SK-N-SH (cell line): ENCODE results near the gene EHD1. TPM values are rescaled to one million over a fixed set of nuclear protein-coding genes. Genes with fewer than 3 reads are reported as not detected.
A peak's percentile ranks its signal among the peaks of the same experiment; 100 is the strongest.

Source experiments
- CTCF ChIA-PET: fragments of 300-600, 350-600 bp; formaldehyde crosslinking; extraction: SDS; loops from one replicate; lab custom pipeline; 2021; lab: Yijun Ruan, JAX
- POLR2A ChIA-PET: fragments of 350-600 bp; sonication (Branson Sonifier 250); formaldehyde crosslinking; extraction: SDS; loops from one replicate; lab custom pipeline; 2020; ENCODE audit warnings: antibody characterized with exemption, inconsistent platforms; lab: Yijun Ruan, JAX
- DNase-seq: peaks from one replicate; pipeline ENCODE4 v3.0.0; 2012
- H2AFZ ChIP-seq: fragments of 200-600 bp; sonication (generic); 2 replicates; pipeline ENCODE4 v1.8.1; 2016; ENCODE audit warnings: antibody characterized with exemption, mild to moderate bottlenecking, low read depth
- H3F3A ChIP-seq: fragments of 200-600 bp; sonication (generic); replicated peaks from 2 replicates; pipeline ENCODE3; 2016; ENCODE audit warnings: antibody characterized with exemption, mild to moderate bottlenecking; ENCODE audit not compliant: insufficient read depth
- H3K27ac ChIP-seq, 2 experiments: fragments of 200-500 bp in 1 of 2; fragments of 200-600 bp in 1 of 2; sonication (Bioruptor generic) in 1 of 2; sonication (generic), shearing (Covaris generic) in 1 of 2; 2 replicates each; pipeline versions ENCODE4 v1.5.1 to v1.6.1; 2014 to 2016; ENCODE audit warnings: low read depth in 2 of 2, inconsistent platforms in 1 of 2, low read length in 1 of 2, mild to moderate bottlenecking in 1 of 2, mixed read lengths in 1 of 2
- H3K27me3 ChIP-seq: fragments of 200-600 bp; sonication (generic), shearing (Covaris generic); 2 replicates; pipeline ENCODE4 v1.6.1; 2016; ENCODE audit warnings: mixed run types; ENCODE audit not compliant: insufficient read depth
- H3K36me3 ChIP-seq, 2 experiments: fragments of 200-500 bp in 1 of 2; fragments of 200-600 bp in 1 of 2; sonication (Bioruptor generic) in 1 of 2; sonication (generic) in 1 of 2; replicated peaks in 1 of 2; 2 replicates each; pipeline versions ENCODE3 to v1.5.1; 2014 to 2016; ENCODE audit warnings: low read length in 1 of 2, mild to moderate bottlenecking in 1 of 2; ENCODE audit not compliant: insufficient read depth in 2 of 2, control insufficient read depth in 1 of 2
- H3K4me1 ChIP-seq, 2 experiments: fragments of 200-500 bp in 1 of 2; fragments of 200-600 bp in 1 of 2; sonication (Bioruptor generic) in 1 of 2; sonication (generic), shearing (Covaris generic) in 1 of 2; 2 replicates each; pipeline versions ENCODE4 v1.5.1 to v1.6.1; 2014 to 2016; ENCODE audit warnings: low read depth in 1 of 2, low read length in 1 of 2, mixed run types in 1 of 2; ENCODE audit not compliant: insufficient read depth in 2 of 2, control insufficient read depth in 1 of 2
- H3K4me2 ChIP-seq: fragments of 200-600 bp; sonication (generic), shearing (Covaris generic); 2 replicates; pipeline ENCODE4 v1.6.1; 2017; ENCODE audit warnings: mixed run types
- H3K4me3 ChIP-seq, 2 experiments: fragments of 200-500 bp in 1 of 2; fragments of 200-600 bp in 1 of 2; sonication (Bioruptor generic) in 1 of 2; sonication (generic), shearing (Covaris generic) in 1 of 2; 2 replicates each; pipeline versions ENCODE4 v1.5.1 to v1.8.1; 2014 to 2016; ENCODE audit warnings: low read depth in 2 of 2, inconsistent platforms in 1 of 2, low read length in 1 of 2, mild to moderate bottlenecking in 1 of 2, mixed read lengths in 1 of 2, moderate library complexity in 1 of 2
- H3K79me2 ChIP-seq: fragments of 200-600 bp; sonication (generic); 2 replicates; pipeline ENCODE4 v1.8.1; 2017; ENCODE audit warnings: mild to moderate bottlenecking; ENCODE audit not compliant: insufficient read depth
- H3K9ac ChIP-seq: fragments of 200-600 bp; sonication (generic); 2 replicates; pipeline ENCODE4 v1.6.1; 2017; ENCODE audit warnings: mixed run types
- H3K9me2 ChIP-seq: fragments of 200-600 bp; sonication (generic); 2 replicates; pipeline ENCODE4 v1.6.1; 2017; ENCODE audit warnings: mixed run types
- H3K9me3 ChIP-seq: fragments of 200-600 bp; sonication (generic); 2 replicates; pipeline ENCODE4 v1.6.1; 2017; ENCODE audit warnings: mixed run types, mild to moderate bottlenecking, moderate library complexity
- H4K20me1 ChIP-seq: fragments of 200-600 bp; sonication (generic); 2 replicates; pipeline ENCODE4 v1.6.1; 2017; ENCODE audit warnings: mild to moderate bottlenecking, mixed run types; ENCODE audit not compliant: insufficient read depth
- ELF1 ChIP-seq: IDR thresholded peaks from 2 replicates; pipeline ENCODE4 v1.4.0; 2012
- EP300 ChIP-seq, 2 experiments: IDR thresholded peaks; 2 replicates each; pipeline versions ENCODE4 v1.4.0 to v1.6.1; 2012; ENCODE audit warnings: borderline replicate concordance in 1 of 2, low read depth in 1 of 2, low read length in 1 of 2
- FOSL2 ChIP-seq: IDR thresholded peaks from 2 replicates; pipeline ENCODE4 v1.4.0; 2012; ENCODE audit warnings: low read depth, mild to moderate bottlenecking, moderate library complexity, borderline replicate concordance
- JUND ChIP-seq: IDR thresholded peaks from 2 replicates; pipeline ENCODE4 v1.4.0; 2012
- NFIC ChIP-seq: IDR thresholded peaks from 2 replicates; pipeline ENCODE4 v1.4.0; 2012; ENCODE audit warnings: borderline replicate concordance
- RAD21 ChIP-seq: IDR thresholded peaks from 2 replicates; pipeline ENCODE4 v1.6.1; 2012; ENCODE audit warnings: mild to moderate bottlenecking, low read length
- RFX5 ChIP-seq: IDR thresholded peaks from 2 replicates; pipeline ENCODE4 v1.6.1; 2012; ENCODE audit warnings: mild to moderate bottlenecking, improper control_type of control experiment, low read length
- SIN3A ChIP-seq: IDR thresholded peaks from 2 replicates; pipeline ENCODE4 v1.6.1; 2012; ENCODE audit warnings: low read depth, mild to moderate bottlenecking, low read length, moderate library complexity, borderline replicate concordance
- TCF12 ChIP-seq: IDR thresholded peaks from 2 replicates; pipeline ENCODE4 v1.4.0; 2012
- TEAD4 ChIP-seq: IDR thresholded peaks from 2 replicates; pipeline ENCODE4 v1.4.0; 2012; ENCODE audit warnings: mild to moderate bottlenecking, borderline replicate concordance; ENCODE audit not compliant: insufficient read depth
- WGBS: methylation state at CpG from one replicate; pipeline ENCODE4 v1.1.6; 2017; ENCODE audit warnings: low lambda C conversion rate; 5-methylcytosine and 5-hydroxymethylcytosine counted together
- polyA plus RNA-seq, 3 experiments: library from polyadenylated mRNA; depleted of rRNA; stranded (reverse); fragments of >200 nt; gene quantifications; 2 replicates each; pipeline ENCODE4 v1.2.3, GENCODE V29; 2012
- TF ChIP-seq, protein P1 (sequence below): fragments of 200-600 bp; sonication (generic); IDR thresholded peaks from 2 replicates; pipeline ENCODE4 v1.6.1; 2017; ENCODE audit warnings: antibody characterized with exemption, mild to moderate bottlenecking, moderate library complexity
- TF ChIP-seq, protein P2 (sequence below): IDR thresholded peaks from 2 replicates; pipeline ENCODE4 v1.6.1; 2012; ENCODE audit warnings: mild to moderate bottlenecking, low read depth, low read length, moderate library complexity
- TF ChIP-seq, protein P3 (sequence below): IDR thresholded peaks from 2 replicates; pipeline ENCODE4 v1.4.0; 2012; ENCODE audit warnings: low read depth, borderline replicate concordance

EHD1 gene
- polyA plus RNA-seq, 1 of the 3 experiments (the other 2 are of a cell fraction), result 93.3 TPM

DNA sequence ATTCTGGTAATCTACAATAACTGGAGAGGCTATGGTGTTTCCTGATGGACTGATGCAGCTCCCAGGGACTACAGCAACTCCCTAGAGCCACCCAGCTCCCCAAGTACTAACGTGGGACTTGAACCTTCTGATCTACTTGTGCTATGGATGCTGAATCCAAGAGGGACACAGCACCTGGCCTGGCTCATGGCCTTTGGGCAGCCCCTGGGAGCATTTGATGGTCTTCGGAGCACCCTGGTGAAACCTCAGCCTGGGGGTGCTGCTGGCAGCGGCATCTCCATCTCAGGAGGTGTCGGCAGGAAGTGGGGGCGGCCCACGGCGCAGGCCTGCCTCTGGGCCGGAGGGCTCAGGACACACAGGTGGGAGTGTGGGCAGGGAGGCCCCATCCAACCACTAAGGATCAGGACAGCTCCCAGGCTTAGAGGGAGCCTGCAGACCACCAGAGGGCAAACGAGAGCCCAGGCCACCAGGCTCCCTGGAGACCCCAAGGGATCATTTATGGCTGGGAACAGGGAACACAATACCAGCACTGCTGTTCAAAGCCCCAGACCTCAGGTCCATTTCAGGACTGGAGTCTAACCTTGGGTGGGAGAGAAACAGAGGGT lies 8.7 kb downstream of the EHD1 start:
- CTCF ChIA-PET, result interaction anchor here (0.6 to 3.8 kb wide), 8 partner anchors 8 to 242 kb away, joined by 3 to 34 read pairs (median 3); partner anchors contain the start of gene TM7SF2
- Histone ChIP-seq H3K27ac (peak overlapping the region in 1 of 2 experiments; percentile 58; a peak in 2 of 4 replicates), H3K9ac (peak overlapping the region; percentile 27; the same call in 1 of the 2 replicates), H3K36me3 (peaks cover 27 to 30% of the 10 kb centered on the region in 2 experiments), H3K4me1 (peaks cover 2 to 28% of the 10 kb centered on the region in 2 experiments; a peak in 3 of 4 replicates), H3K4me2 (peak overlapping the region; percentile 68), H3K79me2 (peaks cover 95% of the 10 kb centered on the region), H3K9me2 (no peaks in the 10 kb centered on the region), H3K4me3 (peak overlapping the region in 1 of 2 experiments; percentile 13; a peak in 1 of 4 replicates), H3F3A (peaks cover 17% of the 10 kb centered on the region), H3K27me3 (no peaks in the 10 kb centered on the region), H2AFZ (no peak overlapping the region), H3K9me3 (no peaks in the 10 kb centered on the region), H4K20me1 (peaks cover 86% of the 10 kb centered on the region)
- POLR2A ChIA-PET, result no interaction called here
- TF ChIP-seq FOSL2, result no peak
- 0 out of 2 replicates have a peak, but pooled peaks have one; percentile 6 for TF ChIP-seq RAD21
- no peak for TF ChIP-seq SIN3A
- TF ChIP-seq ELF1, result no peak
- TF ChIP-seq, protein P1, sequence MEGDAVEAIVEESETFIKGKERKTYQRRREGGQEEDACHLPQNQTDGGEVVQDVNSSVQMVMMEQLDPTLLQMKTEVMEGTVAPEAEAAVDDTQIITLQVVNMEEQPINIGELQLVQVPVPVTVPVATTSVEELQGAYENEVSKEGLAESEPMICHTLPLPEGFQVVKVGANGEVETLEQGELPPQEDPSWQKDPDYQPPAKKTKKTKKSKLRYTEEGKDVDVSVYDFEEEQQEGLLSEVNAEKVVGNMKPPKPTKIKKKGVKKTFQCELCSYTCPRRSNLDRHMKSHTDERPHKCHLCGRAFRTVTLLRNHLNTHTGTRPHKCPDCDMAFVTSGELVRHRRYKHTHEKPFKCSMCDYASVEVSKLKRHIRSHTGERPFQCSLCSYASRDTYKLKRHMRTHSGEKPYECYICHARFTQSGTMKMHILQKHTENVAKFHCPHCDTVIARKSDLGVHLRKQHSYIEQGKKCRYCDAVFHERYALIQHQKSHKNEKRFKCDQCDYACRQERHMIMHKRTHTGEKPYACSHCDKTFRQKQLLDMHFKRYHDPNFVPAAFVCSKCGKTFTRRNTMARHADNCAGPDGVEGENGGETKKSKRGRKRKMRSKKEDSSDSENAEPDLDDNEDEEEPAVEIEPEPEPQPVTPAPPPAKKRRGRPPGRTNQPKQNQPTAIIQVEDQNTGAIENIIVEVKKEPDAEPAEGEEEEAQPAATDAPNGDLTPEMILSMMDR, result peak; percentile 37
- no peak for DNase-seq
- WGBS, result 87% methylated on average over 2 of the region's 9 CpGs

DNA sequence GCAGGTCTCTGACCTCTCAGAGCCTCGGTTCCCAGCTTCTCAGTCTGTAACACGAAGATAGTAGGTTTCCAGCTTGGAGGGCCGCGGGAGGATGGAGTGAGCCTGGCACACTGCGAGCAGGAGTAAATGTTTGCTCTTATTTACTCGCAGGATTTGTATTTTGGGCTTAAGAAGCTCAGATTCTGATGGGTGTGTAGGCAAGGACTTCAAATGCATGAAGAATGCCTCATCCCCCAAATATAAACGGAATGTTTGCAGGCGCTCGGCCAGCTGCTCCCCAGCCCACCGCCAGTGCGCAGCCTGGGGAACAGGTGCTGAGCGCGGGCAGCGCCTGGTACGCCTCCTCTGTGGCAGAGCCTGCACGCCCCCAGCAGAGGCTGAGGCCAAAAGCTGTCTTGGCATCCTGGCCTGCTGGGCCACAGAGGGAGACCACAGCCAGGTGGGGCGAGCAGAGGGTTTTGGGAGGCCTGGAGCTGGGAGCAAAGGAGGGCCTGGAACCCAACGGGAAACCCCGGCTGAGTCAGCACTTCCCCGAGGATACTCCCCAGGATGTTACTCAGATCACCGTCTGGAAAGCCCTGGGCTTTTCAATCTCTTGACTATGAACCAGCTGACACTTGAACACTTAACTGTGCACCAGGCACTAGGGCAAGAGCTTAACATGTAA lies 9.4 kb downstream of the EHD1 start:
- no peak for DNase-seq
- Histone ChIP-seq H3K4me2 (peak overlapping the region; percentile 68), H3F3A (peaks cover 17% of the 10 kb centered on the region), H3K4me1 (peaks cover 6 to 28% of the 10 kb centered on the region in 2 experiments; a peak in 3 of 4 replicates), H3K9me3 (no peaks in the 10 kb centered on the region), H3K27ac (peak overlapping the region in 1 of 2 experiments; percentile 58; a peak in 2 of 4 replicates), H3K9ac (peak overlapping the region; percentile 27; the same call in 1 of the 2 replicates), H3K79me2 (peaks cover 95% of the 10 kb centered on the region), H3K4me3 (peak overlapping the region in 1 of 2 experiments; percentile 13; a peak in 1 of 4 replicates), H3K36me3 (peaks cover 22 to 24% of the 10 kb centered on the region in 2 experiments), H4K20me1 (peaks cover 86% of the 10 kb centered on the region), H3K9me2 (no peaks in the 10 kb centered on the region), H3K27me3 (no peaks in the 10 kb centered on the region), H2AFZ (no peak overlapping the region)
- 57% methylated on average over 16 of the region's 21 CpGs for WGBS
- CTCF ChIA-PET, result interaction anchor here (0.6 to 3.8 kb wide), 8 partner anchors 9 to 243 kb away, joined by 3 to 34 read pairs (median 3); partner anchors contain the start of gene TM7SF2
- TF ChIP-seq EP300 (IDR thresholded peaks at IDR 0.05; ENCODE audit: borderline replicate concordance in 1 of 2, low read depth in 1 of 2, low read length in 1 of 2) (0 out of 4 replicates have a peak, but pooled peaks of 1 of the 2 experiments have one; percentile 28), JUND (no peak; the same call in 1 of the 2 replicates), TEAD4 (peak; percentile 66), TCF12 (peak; percentile 79), RFX5 (no peak), ELF1 (no peak), NFIC (peak; percentile 51; the same call in 1 of the 2 replicates)
- TF ChIP-seq, protein P2, sequence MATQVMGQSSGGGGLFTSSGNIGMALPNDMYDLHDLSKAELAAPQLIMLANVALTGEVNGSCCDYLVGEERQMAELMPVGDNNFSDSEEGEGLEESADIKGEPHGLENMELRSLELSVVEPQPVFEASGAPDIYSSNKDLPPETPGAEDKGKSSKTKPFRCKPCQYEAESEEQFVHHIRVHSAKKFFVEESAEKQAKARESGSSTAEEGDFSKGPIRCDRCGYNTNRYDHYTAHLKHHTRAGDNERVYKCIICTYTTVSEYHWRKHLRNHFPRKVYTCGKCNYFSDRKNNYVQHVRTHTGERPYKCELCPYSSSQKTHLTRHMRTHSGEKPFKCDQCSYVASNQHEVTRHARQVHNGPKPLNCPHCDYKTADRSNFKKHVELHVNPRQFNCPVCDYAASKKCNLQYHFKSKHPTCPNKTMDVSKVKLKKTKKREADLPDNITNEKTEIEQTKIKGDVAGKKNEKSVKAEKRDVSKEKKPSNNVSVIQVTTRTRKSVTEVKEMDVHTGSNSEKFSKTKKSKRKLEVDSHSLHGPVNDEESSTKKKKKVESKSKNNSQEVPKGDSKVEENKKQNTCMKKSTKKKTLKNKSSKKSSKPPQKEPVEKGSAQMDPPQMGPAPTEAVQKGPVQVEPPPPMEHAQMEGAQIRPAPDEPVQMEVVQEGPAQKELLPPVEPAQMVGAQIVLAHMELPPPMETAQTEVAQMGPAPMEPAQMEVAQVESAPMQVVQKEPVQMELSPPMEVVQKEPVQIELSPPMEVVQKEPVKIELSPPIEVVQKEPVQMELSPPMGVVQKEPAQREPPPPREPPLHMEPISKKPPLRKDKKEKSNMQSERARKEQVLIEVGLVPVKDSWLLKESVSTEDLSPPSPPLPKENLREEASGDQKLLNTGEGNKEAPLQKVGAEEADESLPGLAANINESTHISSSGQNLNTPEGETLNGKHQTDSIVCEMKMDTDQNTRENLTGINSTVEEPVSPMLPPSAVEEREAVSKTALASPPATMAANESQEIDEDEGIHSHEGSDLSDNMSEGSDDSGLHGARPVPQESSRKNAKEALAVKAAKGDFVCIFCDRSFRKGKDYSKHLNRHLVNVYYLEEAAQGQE, result no peak
- TF ChIP-seq, protein P3, sequence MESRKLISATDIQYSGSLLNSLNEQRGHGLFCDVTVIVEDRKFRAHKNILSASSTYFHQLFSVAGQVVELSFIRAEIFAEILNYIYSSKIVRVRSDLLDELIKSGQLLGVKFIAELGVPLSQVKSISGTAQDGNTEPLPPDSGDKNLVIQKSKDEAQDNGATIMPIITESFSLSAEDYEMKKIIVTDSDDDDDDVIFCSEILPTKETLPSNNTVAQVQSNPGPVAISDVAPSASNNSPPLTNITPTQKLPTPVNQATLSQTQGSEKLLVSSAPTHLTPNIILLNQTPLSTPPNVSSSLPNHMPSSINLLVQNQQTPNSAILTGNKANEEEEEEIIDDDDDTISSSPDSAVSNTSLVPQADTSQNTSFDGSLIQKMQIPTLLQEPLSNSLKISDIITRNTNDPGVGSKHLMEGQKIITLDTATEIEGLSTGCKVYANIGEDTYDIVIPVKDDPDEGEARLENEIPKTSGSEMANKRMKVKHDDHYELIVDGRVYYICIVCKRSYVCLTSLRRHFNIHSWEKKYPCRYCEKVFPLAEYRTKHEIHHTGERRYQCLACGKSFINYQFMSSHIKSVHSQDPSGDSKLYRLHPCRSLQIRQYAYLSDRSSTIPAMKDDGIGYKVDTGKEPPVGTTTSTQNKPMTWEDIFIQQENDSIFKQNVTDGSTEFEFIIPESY, result peak; percentile 74; the same call in 1 of the 2 replicates
- POLR2A ChIA-PET, result no interaction called here
